Activated CD8-positive, alpha-beta memory T cell treated with anti-CD3 and anti-CD28 coated beads for 4 hours (primary cell): ENCODE measurements around the gene IL1RAPL2.

ENCODE experiments used
- DNase-seq, 2 donors: peaks; one replicate each; pipeline ENCODE4 v3.0.0-alpha.2; 2020; ENCODE audit warnings: low read depth in 2 of 2

Gene IL1RAPL2

DNA sequence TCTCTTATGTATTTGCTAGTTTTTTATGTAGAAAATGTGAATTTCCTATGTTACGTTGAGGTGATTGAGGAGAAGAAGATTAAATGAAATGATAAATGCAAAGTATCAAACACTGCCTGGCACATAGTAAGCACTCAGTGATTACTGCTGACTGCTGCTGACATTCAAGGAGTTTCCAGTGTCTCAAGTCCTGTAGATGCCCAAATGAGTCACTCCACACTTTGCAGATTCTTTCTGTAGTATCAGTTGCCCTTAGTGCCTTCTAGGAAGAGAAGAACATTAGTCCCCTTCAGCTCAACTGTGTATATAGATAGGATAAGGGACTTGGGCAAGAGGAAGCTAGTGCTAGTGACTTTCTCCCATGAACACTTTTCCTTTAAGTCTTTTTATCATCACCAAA lies 895.0 kb downstream of the IL1RAPL2 start:
- DNase-seq, result no peak

DNA sequence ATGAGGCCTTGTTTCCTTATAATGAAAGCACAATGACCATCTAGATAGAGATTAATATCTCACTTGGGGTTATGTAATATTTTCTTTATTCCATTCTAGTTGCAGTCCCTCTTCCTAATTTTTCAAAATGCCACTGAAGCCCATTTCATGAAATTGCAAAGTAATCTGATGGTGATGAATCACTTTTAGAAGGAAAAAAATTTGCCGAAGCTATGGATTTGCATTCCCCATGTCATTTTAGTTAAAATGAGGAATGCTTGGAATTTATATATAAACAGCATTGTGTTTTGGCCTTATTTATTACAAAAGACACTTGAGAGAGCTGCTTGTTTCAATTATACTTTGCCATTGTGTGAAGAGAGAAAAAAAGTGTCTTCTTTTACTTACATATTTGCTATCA lies 896.2 kb downstream of the IL1RAPL2 start:
- DNase-seq, result no peak

DNA sequence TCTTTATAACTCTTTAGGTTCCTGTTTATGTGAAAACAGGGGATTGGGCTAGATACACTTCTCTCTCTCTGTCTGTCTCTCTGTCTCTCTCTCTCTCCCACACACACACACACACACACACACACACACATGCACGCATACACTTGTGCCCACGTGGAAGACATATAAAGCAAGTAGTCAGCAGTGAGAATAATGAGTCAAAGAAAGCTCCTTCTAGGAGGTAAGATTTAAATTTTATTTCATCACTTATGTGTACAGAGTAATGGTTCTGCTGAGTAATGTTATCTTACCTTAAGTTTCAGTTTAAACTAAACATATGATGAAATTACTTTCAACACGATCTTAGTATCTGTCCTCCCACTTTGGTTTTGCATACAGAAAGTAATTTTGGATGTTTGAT lies 897.5 kb downstream of the IL1RAPL2 start:
- DNase-seq, result no peak

DNA sequence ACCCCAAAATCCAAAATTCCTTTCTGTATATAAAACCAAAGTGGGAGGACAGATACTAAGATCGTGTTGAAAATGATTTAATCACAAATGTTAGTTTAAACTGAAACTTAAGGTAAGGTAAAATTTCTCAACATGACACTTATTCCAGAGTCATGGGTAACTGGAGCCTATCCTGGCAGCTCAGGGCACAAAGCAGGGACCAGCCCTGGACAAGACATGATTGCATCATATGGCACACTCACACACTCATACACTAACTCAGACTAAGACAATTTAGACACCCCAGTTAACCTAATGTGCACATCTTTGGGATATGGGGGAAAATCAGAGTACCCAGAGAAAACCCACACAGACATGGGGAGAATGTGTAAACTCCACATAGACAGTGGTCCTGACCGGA lies 898.6 kb downstream of the IL1RAPL2 start:
- DNase-seq, result no peak

DNA sequence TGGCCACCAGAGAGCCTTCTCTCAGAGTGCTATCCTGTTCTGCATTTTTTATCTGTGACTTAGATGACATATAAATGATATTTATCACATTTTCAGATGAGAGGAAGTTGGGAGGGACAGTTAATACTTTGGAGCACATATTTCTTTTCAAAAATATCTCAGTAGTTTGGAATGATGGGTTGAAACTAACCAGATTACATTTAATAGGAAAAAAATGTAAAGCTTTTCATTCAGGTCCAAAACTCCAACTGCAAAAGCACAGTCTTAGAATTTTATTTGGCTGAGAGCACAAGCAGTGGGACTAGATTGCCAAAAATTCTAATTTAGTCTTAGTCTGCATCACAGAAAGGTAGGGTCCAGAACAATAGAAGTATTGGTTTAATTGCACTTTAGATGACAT lies 902.7 kb downstream of the IL1RAPL2 start:
- DNase-seq, result no peak

DNA sequence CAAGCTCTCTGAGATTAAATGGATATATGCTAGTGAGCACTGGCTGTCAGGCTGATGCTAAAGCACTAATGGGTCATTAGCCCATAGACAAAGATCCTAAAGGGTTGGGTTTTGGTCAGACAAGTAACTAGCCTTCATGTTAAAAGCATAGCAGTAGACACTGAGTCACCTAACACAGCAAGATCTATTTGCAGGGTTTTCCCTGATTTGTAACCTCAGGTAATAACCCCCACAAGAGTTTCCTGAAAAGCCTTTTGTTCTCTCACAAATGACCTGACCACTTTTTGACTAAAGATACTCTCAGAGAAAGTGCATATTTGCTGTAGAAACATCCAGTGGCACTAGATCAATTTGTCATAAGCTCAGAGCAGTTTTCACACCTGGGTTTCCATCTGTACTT lies 905.6 kb downstream of the IL1RAPL2 start:
- no peak for DNase-seq

DNA sequence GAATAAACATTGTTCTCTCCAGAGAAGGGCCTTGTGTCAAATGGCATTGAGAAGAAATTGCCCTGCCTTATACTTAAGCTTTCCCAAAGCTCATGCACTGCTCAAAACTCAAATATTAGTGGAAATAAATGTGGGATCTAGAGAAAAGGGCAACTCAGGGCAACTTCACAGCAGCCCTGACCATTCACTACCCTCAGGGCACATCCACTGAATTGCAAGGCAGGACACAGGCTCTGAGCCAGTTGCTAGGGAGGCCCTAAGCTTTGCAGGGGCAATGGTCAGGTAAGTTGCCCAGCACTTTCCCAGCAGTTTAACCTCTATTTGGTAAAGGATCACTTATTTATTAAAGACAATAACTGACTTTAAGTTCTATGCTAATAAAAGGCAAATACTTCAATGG lies 909.8 kb downstream of the IL1RAPL2 start:
- DNase-seq, result no peak

DNA sequence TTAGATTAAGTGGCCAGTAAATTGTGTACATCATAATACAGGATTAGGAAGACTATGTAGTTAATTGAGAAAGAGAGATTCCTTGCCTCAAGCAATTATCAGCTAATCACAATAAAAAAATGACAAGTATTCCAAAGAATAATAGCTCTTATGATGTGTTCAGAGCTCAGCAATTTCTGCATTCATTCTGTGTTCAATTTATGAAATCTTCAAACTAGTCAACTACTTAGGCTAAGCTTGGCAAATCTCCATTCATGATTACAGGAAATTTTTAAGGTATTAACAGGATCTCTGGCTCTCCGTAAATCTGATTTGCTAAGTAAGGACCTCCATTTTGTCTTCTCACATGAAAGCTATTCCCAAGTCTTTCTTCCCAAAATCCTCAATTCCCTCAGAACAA lies 911.4 kb downstream of the IL1RAPL2 start:
- no peak for DNase-seq

DNA sequence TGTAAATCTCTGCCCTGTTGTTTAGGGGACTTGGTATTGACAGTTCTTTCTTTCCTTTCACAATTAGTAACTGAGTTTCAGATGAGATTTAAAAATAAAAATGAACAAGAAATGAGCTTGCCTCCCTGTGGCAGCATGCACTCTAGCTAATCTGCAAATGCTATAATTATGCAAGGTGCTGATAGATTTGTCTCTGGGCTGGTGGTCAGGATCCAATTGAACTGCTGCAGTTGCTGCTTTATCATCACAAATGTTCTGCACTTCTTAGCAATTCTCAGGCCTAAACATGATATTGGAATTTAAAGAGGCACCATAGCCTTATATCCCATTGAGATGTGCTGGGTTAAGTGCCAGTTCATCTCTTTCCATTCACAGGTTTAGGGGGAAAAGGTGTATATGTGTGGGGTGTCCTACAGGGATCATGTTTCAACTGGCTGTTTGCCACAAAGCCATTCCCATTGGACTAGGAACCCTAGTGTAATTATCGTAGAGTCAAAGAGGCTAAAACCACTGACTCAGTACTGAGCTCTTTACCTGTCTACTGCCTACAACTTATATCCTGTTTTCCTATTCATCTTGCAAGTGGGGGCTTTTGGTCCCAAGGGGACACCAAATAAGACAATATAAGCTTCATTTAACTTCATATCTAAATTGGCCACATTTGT lies 914.8 kb downstream of the IL1RAPL2 start:
- DNase-seq, result no peak

DNA sequence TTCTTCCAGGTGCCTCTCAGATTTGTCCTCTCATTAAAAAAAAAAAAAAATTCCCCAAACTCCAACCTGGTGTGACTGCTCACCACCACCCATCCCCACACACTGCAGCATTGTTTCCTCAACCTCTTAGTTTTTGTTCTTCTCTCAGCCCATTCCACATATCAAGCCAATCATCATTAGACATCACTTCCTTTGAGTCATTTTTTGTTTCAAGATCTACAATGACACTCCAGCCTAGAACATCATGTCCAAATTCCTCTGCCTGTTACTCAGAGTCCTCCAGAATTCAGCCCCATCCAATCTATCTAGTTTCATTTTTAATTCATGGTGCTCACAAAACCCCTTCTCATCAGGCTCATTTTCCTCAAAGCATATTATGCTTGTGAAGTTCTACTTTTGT lies 917.0 kb downstream of the IL1RAPL2 start:
- DNase-seq, result no peak

DNA sequence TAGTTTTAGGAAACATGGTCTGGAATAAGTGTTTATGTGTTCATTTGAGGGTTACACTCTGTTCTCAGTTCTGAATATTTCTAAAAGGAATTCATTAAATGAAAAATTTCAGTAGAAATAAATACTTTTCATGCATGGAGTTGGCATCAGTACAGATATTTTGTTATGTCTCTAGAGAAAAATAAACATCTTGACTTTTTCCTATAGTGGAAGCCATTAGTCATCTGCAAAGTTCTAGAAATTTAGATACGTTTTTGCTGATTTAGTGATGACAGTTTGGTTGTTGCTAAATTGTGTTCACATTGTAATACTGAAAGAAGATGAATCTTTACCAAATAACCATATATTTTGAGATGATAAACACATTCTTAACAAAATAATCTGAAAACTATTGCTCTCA lies 922.7 kb downstream of the IL1RAPL2 start:
- no peak for DNase-seq

DNA sequence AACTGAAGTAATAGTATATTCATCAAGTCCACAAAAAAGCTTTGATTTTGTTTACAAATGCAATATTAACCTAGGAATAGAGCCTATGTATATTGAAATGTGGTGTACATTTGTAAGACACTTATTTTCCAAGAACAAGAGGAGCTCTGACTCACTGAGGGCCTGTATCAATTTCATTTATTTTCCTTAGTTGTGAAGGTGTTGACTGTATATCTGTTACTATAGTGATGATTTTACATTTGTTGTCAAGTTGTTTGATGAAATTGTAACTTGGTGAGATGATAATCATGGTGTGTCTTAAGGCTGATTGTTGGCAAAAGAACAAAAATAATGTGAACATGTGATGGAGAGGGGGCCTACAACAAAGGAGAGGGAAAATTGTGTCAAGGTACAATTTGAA lies 929.4 kb downstream of the IL1RAPL2 start:
- no peak for DNase-seq

DNA sequence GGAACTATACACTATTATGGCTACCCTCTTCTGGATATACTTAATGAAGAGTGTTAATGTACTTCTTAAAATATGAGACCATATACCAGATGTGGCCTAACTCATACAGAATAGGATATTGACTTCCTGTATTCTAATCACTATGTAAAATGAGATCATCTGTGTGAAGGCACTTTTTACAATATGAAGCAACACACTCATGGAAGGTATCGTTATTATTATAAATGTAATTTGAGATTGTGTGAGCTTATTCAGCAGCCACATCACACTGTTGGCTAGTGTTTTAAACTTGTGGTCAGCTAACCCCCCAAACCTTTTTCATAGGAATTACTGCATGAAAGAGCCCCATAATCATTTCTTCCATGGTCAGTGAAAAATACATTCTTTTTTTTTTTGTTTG lies 936.3 kb downstream of the IL1RAPL2 start:
- DNase-seq, result no peak

DNA sequence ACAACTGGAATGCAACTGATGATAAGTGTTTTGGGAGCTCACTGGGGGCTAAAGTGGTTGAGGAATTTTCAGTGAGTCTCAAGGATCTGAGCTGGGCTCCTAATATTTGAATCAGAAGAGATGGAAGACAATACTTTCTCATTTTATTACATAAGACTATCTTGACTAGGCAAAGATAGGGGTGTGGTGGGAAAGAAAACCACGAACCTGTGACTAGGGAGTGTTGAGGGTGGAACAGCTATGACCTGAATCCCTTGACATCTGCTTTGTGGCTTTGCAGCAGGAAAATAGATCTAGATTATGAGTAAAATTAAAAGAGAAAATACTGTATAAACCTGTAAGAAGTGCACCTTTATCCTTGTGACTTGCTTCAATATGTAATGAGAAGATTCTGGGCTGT lies 949.6 kb downstream of the IL1RAPL2 start:
- no peak for DNase-seq

DNA sequence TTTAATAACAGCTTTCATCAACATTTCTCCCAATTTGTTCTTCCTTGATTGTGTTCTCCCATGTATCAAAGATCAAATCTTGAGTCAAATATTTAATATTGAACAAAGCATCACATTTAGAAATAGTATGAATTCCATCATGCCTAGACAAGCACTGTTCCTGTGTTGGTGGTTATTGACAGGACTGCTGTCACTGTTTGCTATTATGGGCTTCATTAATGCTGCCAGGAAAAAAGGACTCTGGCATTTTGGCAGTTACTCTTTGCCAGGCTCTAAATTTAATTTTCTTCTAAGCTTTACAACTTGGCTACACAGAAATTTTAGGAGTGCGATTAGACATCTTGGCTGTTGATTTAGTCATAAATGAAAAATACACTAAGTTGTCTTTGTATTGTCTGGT lies 960.4 kb downstream of the IL1RAPL2 start:
- DNase-seq, result no peak

DNA sequence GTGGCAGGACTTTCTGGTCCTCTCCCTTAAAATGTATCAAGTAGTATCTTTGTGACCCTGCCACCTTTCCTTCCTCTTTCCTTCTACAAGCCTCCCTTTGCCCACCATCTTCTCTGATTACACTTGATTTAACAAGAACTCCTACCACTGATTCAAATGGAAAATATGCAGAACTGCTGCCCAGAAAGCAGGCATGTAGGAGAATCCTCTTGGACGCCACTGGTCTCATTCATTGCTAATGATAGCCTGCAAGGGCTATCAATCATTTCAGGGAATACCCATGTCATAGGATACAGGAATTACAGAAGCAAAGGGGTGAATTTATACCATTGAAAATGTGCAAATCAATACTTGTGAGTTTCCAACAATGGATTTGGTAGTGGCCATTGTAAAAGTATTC lies 961.8 kb downstream of the IL1RAPL2 start:
- DNase-seq, result no peak

DNA sequence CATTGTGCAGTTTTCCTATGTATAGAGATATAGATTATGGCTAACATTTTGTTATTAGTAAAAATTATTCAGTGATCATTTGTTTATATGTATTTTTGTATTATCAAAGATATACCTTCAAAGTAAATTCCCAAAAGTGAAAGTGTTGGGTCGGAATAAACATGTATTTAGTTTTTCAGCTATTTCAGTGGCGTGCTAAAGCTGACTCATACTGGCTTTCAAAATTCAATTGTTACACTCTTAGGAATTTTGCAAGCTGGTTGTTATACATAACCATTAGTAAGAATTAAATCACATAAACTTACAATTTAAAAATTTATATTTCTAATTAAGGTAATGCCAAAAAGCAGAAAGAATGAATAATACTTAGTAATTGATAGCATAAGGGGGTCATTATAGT lies 968.0 kb downstream of the IL1RAPL2 start:
- DNase-seq, result no peak

DNA sequence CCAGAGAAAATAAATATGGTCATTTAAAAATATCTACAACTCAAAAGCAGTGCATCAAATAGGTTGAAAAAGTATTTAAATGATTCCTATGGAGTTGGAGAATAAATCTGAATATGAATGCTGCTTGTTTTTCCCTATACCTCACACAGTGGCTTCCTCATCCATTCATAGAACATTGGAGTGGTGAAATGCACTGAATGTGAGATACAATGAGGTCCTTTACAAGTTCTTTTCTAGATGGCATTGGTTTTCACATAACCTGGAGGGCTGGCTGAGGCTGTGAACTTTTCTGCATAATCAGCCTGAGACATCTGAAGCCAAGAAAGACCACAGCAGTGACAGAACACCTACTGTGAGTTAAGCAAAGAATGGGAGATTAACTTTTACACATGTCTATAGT lies 977.3 kb downstream of the IL1RAPL2 start:
- DNase-seq, result no peak

DNA sequence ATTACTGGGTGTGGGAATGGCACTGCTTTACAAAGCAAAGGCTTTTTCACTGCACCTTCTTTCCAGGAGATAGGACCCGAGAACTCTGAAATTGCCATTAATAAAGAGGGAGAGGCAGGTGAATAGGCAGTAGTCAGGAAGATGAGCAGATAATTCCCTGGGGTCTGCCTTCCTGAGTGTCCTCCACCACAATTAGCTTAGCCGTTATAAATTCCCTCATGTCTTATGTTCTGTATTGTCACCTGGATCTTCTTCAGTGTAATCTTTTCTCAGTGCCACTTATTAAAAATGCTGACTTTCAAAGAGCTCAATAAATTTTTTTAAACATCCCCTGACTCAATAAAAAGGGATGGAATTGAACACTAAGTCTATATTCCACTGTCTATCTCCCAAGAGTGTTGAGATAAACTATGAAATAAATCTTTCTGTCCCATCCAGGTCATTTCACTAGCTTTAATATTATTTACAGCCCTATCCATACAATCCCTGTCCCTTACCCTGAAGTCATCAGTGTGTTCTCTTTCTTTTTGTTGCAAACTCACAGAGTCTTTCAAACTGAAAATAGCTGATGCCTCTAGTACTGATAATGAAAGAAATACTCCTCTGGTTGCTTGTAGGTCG lies 984.2 kb downstream of the IL1RAPL2 start:
- DNase-seq, result no peak

DNA sequence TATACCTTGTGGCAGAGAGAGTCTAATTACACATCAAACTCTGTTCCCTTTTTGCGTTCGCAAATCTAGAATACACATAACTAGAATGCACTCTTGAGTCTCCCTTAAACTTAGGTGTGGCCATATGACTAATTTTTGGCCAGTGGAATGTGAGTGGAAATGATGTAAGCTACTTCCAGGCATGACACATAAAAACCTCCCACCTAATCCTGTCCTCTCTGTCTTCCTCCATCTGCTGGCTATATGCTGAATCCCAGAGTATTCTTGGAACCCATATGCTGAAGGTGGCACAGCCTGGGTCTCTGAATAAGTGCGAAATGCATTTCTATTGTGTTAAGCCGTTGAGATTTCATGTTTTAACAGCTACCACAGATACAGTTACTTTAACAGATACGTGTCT lies 986.4 kb downstream of the IL1RAPL2 start:
- no peak for DNase-seq

DNA sequence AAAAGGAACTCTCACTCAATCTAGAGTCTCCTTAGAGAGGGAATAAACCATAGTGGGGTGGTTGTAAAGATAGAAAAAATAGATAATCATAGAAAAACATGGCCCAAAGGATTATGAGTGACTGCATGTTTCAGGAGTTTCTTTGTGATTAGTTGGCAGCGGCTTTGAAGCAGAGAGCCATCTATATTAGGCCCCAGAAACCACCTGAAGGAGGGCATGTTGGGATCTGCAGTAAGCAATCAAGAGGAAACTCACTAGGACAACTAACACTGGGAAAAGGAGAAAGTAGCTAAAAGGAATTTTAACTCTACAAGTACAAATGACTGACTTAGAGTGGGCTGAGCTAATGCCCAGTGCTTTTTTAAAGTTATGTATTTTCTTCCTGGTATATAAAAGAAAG lies 987.1 kb downstream of the IL1RAPL2 start:
- DNase-seq, result no peak

DNA sequence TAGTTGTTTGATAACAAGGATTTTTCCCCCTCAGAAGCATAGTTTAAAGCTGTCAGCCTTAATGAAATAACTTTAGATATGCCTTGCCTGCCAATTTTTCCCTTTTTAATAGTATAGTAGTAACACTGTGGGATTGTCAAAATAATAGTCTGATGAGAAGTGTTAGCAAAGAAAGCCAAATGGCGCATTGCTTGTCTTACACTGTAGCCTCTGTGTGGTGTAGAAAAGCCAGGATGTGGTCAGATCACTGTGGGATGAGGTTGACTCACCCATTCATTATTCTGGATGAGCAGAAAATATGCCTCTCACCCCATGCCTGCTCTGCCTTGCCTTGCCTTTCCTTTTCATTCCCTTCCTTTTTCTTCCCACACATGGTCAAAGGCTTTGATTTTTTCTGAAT lies 998.5 kb downstream of the IL1RAPL2 start:
- no peak for DNase-seq

DNA sequence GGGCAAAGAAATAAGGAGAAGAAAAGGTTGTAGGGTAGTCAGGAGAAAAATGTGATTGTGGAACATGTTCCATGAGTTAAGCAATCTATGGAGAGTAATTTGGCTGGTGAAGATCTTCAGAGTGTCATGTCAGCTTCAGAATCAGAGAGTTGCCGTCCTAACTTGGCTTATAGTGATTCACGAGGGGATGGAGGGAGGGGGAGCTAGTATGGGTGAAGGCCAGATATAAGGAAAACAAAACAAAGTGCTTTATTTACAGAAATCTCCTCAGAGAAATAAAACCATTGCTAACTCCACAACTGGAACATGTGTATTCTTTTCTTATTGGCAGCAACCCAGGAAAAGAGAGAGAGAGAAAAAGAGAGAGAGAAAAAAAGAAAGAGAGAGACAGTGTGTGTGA lies 999.9 kb downstream of the IL1RAPL2 start:
- no peak for DNase-seq

DNA sequence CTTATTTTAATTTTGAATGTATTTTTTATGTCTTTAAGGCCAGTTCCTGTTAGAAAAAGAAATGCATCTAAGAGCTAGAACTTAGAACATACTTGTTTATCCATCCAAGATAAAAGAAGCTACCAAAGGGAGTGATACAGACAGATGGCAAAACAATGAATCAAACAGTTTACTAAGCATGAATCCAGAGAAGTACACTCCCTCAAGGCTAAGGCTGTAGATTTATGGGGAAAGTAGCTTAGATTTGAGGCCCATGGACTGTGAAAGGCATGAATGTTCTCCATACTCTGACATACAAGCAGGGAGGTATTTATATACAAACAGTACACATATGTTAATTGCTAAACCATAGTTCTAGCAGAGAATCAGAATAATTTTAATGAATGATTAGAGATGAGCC lies 1001.1 kb downstream of the IL1RAPL2 start:
- no peak for DNase-seq
